Measurements from ENCODE around the gene ZNF618.
"Not testable (repeated sequence)": the region's sequence is repeated elsewhere in the genome, so short reads cannot be mapped to it uniquely, and the experiment has no call there.

The ZNF618 gene

DNA sequence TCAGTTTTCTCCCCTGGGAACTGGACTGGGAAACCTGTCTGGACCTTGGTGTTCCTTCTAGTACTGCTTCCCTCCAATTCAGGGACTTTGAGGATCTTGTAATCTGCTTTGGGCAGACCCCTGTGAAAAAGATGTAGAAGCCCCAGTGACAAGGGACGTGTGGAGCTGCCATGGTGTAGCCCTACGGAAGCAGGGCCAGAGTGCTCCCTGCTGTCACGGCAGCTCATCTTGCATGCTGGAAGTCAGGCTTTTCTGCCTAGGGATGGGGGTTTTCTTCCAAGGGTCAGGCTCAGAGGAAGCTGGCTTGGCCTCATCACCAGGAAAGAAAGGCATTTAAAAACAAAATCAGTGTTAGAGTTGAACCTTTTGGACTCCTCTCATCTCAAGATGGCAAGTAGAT is 115.6 kb downstream of the ZNF618 start:
- DNase-seq (ENCODE audit: extremely low read depth, low read depth) = no peak
- TF ChIP-seq, protein P1, sequence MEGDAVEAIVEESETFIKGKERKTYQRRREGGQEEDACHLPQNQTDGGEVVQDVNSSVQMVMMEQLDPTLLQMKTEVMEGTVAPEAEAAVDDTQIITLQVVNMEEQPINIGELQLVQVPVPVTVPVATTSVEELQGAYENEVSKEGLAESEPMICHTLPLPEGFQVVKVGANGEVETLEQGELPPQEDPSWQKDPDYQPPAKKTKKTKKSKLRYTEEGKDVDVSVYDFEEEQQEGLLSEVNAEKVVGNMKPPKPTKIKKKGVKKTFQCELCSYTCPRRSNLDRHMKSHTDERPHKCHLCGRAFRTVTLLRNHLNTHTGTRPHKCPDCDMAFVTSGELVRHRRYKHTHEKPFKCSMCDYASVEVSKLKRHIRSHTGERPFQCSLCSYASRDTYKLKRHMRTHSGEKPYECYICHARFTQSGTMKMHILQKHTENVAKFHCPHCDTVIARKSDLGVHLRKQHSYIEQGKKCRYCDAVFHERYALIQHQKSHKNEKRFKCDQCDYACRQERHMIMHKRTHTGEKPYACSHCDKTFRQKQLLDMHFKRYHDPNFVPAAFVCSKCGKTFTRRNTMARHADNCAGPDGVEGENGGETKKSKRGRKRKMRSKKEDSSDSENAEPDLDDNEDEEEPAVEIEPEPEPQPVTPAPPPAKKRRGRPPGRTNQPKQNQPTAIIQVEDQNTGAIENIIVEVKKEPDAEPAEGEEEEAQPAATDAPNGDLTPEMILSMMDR (IDR thresholded peaks at IDR 0.05; ENCODE audit: low read depth, low read length) = no peak

DNA sequence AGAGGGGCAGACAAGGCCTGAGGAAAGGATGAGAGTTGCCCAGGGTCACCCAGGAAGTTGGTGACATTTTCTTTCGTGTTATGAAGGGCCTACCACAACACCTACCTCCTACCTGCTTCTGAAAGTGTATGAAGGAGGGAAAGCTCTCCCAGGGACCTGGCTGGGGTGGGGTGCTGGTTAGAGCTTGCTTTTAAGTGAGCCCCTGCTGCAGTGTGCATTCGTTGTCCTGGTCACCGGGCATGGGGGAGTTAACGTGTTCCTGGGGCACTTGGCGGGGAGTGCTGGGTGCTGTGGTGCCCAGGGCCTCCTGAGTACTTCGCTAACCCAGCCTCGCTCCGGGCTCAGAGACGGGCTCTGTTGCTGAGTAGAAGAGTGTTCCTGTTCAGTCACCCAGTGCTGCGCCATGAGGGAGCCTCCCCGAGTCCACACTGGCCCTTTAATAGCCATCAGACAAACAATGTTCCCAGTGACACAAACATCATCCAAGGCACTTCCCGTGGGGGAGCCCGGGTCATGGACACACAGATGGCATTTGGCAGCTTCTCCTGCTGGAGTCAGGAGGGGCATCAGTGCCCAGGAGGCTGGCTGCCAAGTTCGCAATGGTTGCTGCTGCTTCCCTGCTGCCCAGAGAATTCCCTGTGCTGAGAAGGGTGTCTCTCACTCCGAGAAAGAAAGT is 116.3 kb downstream of the ZNF618 start:
- TF ChIP-seq, protein P1 (IDR thresholded peaks at IDR 0.05; ENCODE audit: low read depth, low read length) = no peak
- no peak for DNase-seq (ENCODE audit: extremely low read depth, low read depth)

DNA sequence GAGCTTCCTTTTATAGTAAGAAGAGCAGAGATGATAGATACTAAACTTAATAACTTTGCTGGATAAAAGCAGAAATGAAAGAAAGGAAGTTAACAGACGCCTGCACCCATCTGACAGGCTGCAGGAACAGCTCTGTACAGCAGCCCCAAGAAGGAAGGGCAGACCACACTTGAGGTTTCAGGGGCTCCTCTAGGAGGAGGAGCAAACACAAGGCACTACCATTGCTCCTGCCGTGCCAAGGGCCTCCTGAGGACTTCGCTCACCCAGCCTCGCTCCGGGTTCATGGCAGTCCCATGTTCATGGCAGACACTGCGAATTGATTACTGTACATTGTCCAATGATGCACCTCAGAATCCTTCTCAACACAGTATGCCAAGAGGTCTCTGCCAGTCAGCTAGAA is 116.9 kb downstream of the ZNF618 start:
- DNase-seq (ENCODE audit: extremely low read depth, low read depth) = no peak
- TF ChIP-seq, protein P1 (IDR thresholded peaks at IDR 0.05; ENCODE audit: low read depth, low read length) = no peak

DNA sequence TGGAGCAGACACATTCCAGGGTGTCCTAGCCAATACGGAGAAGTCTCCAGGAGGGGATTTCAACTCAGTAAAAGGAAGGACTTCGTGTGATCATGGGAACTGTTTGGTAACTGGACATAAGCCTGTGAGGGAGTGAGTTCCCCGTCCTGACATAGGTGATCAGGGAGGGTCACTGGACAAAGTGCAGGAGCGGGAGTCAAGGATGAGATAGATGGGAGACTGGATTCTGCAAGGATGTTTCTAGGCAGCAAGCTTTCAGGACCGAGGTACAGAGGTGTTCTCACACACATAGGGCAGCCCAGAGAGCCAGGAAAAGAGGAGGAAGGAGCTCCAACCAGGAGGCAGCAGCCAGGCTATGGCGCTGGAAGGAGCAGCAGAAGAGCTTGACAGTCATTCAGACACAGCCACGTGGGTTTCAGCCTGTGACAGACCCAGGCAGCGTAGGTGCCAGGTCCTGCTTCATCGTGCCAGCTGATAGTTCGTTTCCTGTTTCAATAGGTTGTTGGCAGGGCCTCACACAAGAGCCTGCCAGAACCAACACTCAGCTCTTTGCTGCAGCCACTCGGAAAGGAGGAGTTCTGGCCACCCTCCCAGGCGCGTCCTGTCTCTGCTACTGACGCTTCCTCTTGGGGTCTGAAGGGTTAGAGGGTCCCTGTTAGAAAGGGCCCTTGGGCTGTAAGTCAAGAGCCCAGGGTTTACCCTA is 117.9 kb downstream of the ZNF618 start:
- TF ChIP-seq, protein P1 (IDR thresholded peaks at IDR 0.05; ENCODE audit: low read depth, low read length) = peak; percentile 8; the same call in 1 of the 2 replicates
- DNase-seq (ENCODE audit: extremely low read depth, low read depth) = no peak

DNA sequence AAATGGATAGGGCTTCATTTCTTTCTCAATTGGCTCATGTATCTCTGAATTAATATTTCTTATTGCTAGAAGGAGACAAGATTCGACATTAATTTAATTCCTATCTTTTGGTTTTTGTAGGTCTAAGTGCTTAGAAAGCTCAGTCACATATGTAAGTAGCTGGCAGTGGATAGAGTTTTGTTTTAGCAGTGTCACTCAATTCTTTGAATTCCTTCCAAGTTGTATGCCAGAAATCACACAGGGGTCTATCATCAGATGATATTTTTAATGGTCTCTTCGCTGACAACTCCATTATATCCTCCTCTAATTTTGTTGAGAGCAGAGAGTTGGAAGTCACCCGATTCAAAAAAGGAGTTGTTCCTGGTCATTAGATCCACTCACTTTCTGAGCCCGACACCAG is 119.3 kb downstream of the ZNF618 start:
- TF ChIP-seq, protein P1 (IDR thresholded peaks at IDR 0.05; ENCODE audit: low read depth, low read length) = no peak
- no peak for DNase-seq (ENCODE audit: extremely low read depth, low read depth)

DNA sequence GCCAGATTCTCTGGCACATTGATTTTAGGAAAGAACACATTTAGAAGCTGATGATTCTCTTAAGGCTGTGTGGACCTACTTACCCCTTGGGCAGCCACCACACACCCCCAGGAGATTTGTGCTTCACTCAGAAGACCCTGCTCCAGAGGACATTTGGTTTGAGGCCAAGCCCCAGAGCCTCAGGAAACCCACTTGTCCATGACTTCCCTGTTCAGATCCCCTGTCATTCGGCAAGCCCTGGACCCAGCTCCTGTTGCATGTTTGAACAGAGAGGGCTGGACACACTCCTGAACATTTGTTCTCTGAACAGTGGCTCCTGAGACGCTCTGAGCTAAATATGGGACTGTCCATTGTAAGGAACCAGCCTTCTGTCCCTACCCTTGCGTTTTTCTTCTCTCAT is 119.9 kb downstream of the ZNF618 start:
- DNase-seq (ENCODE audit: extremely low read depth, low read depth) = no peak
- TF ChIP-seq, protein P1 (IDR thresholded peaks at IDR 0.05; ENCODE audit: low read depth, low read length) = no peak

DNA sequence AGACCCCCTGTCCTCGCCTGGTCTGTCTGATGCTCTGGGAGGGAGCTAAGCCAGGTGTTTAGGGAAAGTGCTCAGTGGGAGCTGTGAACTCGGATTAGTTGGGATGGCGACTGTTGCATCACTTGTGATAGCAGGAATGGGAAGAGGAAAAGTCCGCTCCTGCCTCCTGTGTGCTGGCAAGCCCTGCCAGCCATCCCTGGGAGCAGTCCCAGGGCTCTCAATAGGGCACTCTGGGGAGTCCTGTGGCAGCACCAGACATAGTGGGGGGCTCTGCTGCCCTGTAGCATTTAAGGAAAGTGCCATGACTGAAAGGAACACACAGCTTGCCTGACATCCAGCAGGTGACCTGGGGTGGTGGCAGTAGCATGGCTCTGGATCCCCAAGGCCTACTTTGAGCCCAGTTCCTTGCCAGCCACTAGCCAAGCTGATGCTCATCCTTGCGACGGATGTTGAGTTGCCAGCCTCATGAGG is 120.5 kb downstream of the ZNF618 start:
- DNase-seq (ENCODE audit: extremely low read depth, low read depth) = no peak
- TF ChIP-seq, protein P1 (IDR thresholded peaks at IDR 0.05; ENCODE audit: low read depth, low read length) = no peak

DNA sequence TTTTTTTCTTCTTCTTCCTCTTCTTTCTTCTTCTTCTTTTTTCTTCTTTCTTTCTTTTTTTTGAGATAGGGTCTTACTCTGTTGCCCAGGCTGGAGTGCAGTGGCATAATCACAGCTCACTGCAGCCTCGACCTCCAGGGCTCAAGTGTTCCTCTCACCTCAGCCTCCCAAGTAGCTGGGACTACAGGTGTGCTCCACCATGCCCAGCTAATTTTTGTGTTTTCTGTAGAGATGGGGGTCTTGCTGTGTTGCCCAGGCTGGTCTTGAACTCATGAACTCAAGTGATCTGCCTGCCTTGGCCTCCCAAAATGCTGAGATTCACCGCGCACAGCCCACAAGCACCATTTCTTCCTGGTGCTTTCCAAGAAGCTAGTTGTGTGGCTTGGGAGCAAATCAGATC is 121.0 kb downstream of the ZNF618 start:
- not testable (repeated sequence) for DNase-seq (ENCODE audit: extremely low read depth, low read depth)

Data from AG09319 (cell line).